ENCODE results near the gene TRPM2.

TRPM2 gene

GRCh38 chr21:44406953-44407352 is 53.5 kb downstream of the TRPM2 start:
- TF ChIP-seq CTCF (IDR thresholded peaks at IDR 0.05), result no peak
- no peak for TF ChIP-seq ZFX (IDR thresholded peaks at IDR 0.05; ENCODE audit: borderline replicate concordance)
- H3K27ac ChIP-seq, result no peak overlapping the region

DNA sequence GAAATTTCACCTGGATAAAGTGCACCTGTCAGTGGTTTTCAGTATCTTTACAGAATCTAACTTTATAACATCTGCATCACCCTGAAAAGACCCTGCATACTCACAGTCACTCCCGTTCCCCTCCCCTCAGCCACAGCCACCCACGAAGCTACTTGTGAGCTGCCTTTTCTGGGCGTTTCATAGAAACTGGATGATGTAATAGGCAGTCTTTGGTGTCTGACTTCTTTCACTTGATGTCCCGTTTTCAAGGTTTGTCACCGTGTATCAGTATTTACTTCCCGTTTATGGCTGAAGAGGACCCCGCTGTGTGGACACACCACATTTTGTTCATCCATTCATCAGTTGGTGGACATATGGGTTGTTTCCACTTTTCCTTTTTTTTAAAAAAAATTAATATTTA is 54.1 kb downstream of the TRPM2 start:
- no peak overlapping the region for H3K27ac ChIP-seq
- TF ChIP-seq ZFX (IDR thresholded peaks at IDR 0.05; ENCODE audit: borderline replicate concordance) (no peak), CTCF (IDR thresholded peaks at IDR 0.05) (no peak)

DNA sequence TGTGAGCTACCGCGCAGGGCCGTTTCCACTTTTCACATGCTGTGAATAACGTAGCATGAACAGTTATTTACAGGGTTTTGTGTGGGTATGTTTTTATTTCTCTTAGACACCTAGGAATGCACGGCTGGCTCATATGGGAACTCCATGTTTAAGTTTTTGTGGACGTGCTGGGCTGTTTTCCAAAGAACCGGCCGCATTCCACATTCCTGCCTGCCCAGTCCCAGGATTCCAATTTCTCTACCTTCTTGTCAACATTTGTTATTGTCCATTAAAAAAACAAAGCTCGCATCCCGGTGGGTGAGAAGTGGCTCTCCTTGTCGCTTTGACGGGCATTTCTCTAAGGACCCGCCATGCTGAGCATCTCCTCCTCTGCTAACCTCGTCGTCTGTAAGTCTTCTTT is 54.8 kb downstream of the TRPM2 start:
- no peak for TF ChIP-seq CTCF (IDR thresholded peaks at IDR 0.05)
- TF ChIP-seq ZFX (IDR thresholded peaks at IDR 0.05; ENCODE audit: borderline replicate concordance), result no peak
- H3K27ac ChIP-seq, result no peak overlapping the region

DNA sequence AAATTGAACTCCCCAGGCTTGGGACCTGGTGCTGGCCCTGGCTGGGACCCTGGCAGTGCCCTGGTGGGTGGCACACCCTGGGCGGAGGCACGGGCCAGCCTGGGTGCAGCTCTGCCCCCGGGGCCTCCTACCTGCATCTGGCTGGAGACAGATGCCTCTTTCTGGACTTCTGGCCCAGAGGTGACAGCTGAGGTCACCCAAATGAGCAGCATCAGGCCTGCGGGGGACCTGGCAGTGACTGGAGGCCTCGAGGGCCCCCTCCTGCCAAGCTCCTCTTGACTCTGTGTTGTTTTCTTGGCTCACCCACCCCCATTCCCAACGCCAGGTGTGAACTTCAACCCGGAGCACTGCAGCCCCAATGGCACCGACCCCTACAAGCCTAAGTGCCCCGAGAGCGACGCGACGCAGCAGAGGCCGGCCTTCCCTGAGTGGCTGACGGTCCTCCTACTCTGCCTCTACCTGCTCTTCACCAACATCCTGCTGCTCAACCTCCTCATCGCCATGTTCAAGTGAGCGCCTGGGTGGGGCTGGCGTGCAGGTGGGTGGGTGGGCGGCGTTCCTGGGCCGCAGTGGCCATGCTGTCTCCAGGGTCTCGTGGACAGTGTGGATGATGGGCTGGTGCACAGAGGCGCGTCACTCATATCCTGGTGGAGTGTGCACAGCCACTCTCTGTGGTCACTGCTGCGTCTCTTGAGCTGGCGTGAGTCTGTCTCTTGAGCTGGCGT is 60.3 kb downstream of the TRPM2 start:
- H3K27ac ChIP-seq, result no peak overlapping the region
- TF ChIP-seq CTCF (IDR thresholded peaks at IDR 0.05) (no peak), ZFX (IDR thresholded peaks at IDR 0.05; ENCODE audit: borderline replicate concordance) (no peak)

GRCh38 chr21:44414291-44415072 is 61.1 kb downstream of the TRPM2 start:
- H3K27ac ChIP-seq, result no peak overlapping the region
- TF ChIP-seq CTCF (IDR thresholded peaks at IDR 0.05), result no peak
- no peak for TF ChIP-seq ZFX (IDR thresholded peaks at IDR 0.05; ENCODE audit: borderline replicate concordance)

- TF ChIP-seq CTCF (IDR thresholded peaks at IDR 0.05) (no peak), ZFX (IDR thresholded peaks at IDR 0.05; ENCODE audit: borderline replicate concordance) (no peak)
- no peak overlapping the region for H3K27ac ChIP-seq
Measured at GRCh38 chr21:44415073-44416025, 61.9 kb downstream of the TRPM2 start.
